ENCODE results near the gene WBP2. TPM values are rescaled to one million over a fixed set of nuclear protein-coding genes. Genes with fewer than 3 reads are reported as not detected.
"Not testable (repeated sequence)": the region's sequence is repeated elsewhere in the genome, so short reads cannot be mapped to it uniquely, and the experiment has no call there.

The WBP2 gene
- total RNA-seq, 2 donors from 2014 or later, result 88.9 to 125 TPM

GRCh38 chr17:75813081-75814020 is 41.8 kb downstream of the WBP2 start:
- no peak overlapping the region for H3K27ac ChIP-seq
- WGBS, result 83% methylated on average over 24 of the region's 24 CpGs
- TF ChIP-seq POLR2AphosphoS5 (IDR thresholded peaks at IDR 0.05) (no peak), POLR2A (IDR thresholded peaks at IDR 0.05) (no peak)
- TF ChIP-seq, protein P1, sequence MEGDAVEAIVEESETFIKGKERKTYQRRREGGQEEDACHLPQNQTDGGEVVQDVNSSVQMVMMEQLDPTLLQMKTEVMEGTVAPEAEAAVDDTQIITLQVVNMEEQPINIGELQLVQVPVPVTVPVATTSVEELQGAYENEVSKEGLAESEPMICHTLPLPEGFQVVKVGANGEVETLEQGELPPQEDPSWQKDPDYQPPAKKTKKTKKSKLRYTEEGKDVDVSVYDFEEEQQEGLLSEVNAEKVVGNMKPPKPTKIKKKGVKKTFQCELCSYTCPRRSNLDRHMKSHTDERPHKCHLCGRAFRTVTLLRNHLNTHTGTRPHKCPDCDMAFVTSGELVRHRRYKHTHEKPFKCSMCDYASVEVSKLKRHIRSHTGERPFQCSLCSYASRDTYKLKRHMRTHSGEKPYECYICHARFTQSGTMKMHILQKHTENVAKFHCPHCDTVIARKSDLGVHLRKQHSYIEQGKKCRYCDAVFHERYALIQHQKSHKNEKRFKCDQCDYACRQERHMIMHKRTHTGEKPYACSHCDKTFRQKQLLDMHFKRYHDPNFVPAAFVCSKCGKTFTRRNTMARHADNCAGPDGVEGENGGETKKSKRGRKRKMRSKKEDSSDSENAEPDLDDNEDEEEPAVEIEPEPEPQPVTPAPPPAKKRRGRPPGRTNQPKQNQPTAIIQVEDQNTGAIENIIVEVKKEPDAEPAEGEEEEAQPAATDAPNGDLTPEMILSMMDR (IDR thresholded peaks at IDR 0.05), result no peak

DNA sequence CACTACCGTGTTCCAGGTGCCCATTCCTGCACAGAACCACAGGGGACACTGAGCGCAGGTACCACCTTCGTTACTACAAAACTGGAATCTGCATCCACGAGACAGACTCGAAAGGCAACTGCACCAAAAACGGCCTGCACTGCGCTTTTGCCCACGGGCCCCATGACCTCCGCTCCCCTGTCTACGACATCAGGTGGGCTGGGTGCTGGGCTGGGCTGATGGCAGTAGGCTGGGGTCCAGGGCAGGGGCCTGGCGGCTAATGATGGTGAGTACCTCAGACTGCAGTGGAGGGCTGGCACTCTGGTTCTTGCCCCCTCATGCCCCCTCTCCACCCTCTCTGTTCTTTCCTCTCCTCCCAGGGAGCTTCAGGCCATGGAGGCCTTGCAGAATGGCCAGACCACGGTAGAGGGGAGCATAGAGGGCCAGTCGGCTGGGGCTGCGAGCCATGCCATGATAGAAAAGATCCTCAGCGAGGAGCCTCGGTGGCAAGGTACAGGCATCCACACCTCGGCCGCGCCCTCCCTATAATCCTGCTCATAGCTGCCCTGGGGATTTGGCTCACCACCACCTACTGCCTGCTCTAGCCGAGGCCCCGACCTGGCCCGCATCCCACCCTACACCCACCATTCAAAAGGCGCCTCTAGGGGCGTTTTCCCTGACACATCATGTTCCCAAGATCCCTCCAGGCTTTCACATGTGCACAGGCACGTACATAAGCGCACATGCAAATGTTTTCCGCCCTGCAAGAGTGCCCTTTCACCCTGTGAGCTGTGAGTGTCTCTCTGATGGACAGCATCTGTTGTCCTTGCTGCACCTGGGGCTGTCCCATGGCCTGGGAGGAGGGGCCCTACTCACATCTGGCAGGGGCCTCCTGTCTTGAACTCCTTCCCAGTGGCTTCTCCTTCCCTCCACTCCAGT is 42.8 kb downstream of the WBP2 start:
- intact Hi-C loops (cut with DNase I), result no loop called here
- Histone ChIP-seq H3K4me1 (replicated peaks) (no peaks in the 10 kb centered on the region), H3K4me3 (no peak overlapping the region), H3K9me3 (no peaks in the 10 kb centered on the region), H3K27ac (no peak overlapping the region), H3K27me3 (replicated peaks; ENCODE audit: insufficient read depth) (no peaks in the 10 kb centered on the region), H3K36me3 (peaks cover 3 to 22% of the 10 kb centered on the region in 2 donors)
- WGBS, result 87% methylated on average over 27 of the region's 27 CpGs
- no peak for DNase-seq (ENCODE audit: low spot score)
- TF ChIP-seq POLR2AphosphoS5 (IDR thresholded peaks at IDR 0.05), result no peak
- no peak for TF ChIP-seq POLR2A (IDR thresholded peaks at IDR 0.05)
- TF ChIP-seq, protein P1 (IDR thresholded peaks at IDR 0.05), result no peak

More at GRCh38 chr17:75813081-75814020, 41.8 kb downstream of the WBP2 start:
- H3K36me3 ChIP-seq, result peaks cover 7 to 23% of the 10 kb centered on the region in 2 donors
- H3K4me1 ChIP-seq (replicated peaks), result no peaks in the 10 kb centered on the region
- no peak overlapping the region for H3K4me3 ChIP-seq
- DNase-seq (ENCODE audit: low spot score), result no peak
- H3K9me3 ChIP-seq, result no peaks in the 10 kb centered on the region
- intact Hi-C loops (cut with DNase I), result no loop called here
- no peaks in the 10 kb centered on the region for H3K27me3 ChIP-seq (replicated peaks; ENCODE audit: insufficient read depth)

DNA sequence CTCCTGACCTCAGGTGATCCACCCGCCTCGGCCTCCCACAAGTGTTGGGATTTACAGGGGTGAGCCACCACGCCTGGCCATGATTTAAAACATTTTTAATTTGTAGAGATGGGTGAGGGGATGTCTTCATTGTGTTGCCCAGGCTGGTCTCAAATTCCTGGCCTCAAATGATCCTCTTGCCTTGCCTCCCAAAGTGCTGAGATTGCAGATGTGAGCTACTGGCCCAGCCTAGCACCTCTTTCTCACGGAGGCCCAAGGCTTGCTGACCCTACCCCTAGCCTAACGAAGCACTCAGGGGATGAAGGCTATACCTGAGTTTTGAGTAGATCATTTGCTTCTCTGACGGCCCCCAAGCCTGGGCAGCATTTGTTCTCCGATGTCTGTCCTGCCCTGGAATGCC is 44.0 kb downstream of the WBP2 start:
- Histone ChIP-seq H3K4me1 (replicated peaks) (no peaks in the 10 kb centered on the region), H3K9me3 (no peaks in the 10 kb centered on the region), H3K27me3 (replicated peaks; ENCODE audit: insufficient read depth) (no peaks in the 10 kb centered on the region), H3K4me3 (no peak overlapping the region), H3K36me3 (peaks cover 0 to 22% of the 10 kb centered on the region in 2 donors), H3K27ac (no peak overlapping the region)
- intact Hi-C loops (cut with DNase I), result no loop called here
- 92% methylated on average over 7 of the region's 7 CpGs for WGBS
- DNase-seq (ENCODE audit: low spot score), result no peak
- TF ChIP-seq POLR2A (IDR thresholded peaks at IDR 0.05), result no peak
- TF ChIP-seq, protein P1 (IDR thresholded peaks at IDR 0.05), result no peak
- TF ChIP-seq POLR2AphosphoS5 (IDR thresholded peaks at IDR 0.05), result no peak

DNA sequence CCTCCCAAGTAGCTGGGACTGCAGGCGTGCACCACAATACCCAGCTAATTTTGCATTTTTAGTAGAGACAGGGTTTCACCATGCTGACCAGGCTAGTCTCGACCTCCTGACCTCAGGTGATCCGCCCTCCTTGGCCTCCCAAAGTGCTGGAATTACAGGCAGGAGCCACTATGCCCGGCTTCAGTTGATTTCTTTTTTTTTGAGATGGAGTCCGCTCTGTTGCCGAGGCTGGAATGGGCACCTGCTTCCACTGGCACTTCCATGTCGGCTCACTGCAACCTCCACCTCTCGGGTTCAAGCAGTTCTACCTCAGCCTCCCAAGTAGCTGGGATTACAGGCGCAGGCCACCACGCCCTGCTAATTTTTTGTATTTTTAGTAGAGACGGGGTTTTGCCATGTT is 44.4 kb downstream of the WBP2 start:
- H3K27me3 ChIP-seq (replicated peaks; ENCODE audit: insufficient read depth); H3K4me3 ChIP-seq; intact Hi-C loops (cut with DNase I); H3K27ac ChIP-seq; DNase-seq (ENCODE audit: low spot score); H3K9me3 ChIP-seq; H3K4me1 ChIP-seq (replicated peaks): not testable (repeated sequence)
- WGBS, result 97% methylated on average over 11 of the region's 11 CpGs
- H3K36me3 ChIP-seq, result peaks cover 0 to 22% of the 10 kb centered on the region in 2 donors

DNA sequence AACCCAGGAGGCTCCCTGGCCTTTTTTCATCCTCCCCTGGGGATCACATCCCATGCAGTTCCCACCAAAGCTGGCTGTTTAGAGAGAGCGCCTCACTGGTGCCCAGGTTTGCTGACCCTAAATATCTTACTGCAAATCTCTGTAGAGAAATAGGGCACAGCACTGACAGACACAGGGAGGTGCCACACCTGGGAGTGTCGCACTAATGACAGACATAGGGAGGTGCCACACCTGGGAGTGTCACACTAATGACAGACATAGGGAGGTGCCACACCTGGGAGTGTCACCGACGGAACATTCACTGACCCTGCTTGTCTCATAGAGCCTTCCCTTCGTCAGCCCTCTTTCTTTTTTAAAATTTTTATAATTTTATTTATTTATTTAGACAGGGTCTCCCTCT is 44.9 kb downstream of the WBP2 start:
- intact Hi-C loops (cut with DNase I), result no loop called here
- TF ChIP-seq POLR2A (IDR thresholded peaks at IDR 0.05) (no peak), POLR2AphosphoS5 (IDR thresholded peaks at IDR 0.05) (no peak)
- TF ChIP-seq, protein P1 (IDR thresholded peaks at IDR 0.05), result no peak
- H3K4me1 ChIP-seq (replicated peaks), result no peaks in the 10 kb centered on the region
- H3K4me3 ChIP-seq, result no peak overlapping the region
- no peak overlapping the region for H3K27ac ChIP-seq
- peaks cover 0 to 22% of the 10 kb centered on the region in 2 donors for H3K36me3 ChIP-seq
- no peaks in the 10 kb centered on the region for H3K27me3 ChIP-seq (replicated peaks; ENCODE audit: insufficient read depth)
- no peaks in the 10 kb centered on the region for H3K9me3 ChIP-seq
- 92% methylated on average over 5 of the region's 5 CpGs for WGBS
- DNase-seq (ENCODE audit: low spot score), result no peak

Data from prostate gland (tissue), 2 donors.